Neural crest cell (in vitro differentiated cells): ENCODE measurements around the gene TCF4. TPM values are rescaled to one million over a fixed set of nuclear protein-coding genes. Genes with fewer than 3 reads are reported as not detected.

Experiments
- DNase-seq: peaks from one replicate; pipeline ENCODE4 v3.0.0; 2021; ENCODE audit warnings: low read depth, mixed read lengths, low spot score
- H3K27ac Mint-ChIP-seq: one replicate; pipeline ENCODE4 v1.8.0; 2021; ENCODE audit warnings: mild to moderate bottlenecking, mixed read lengths; ENCODE audit not compliant: unreplicated experiment
- H3K27me3 Mint-ChIP-seq: 2 replicates; pipeline ENCODE4 v1.8.0; 2021; ENCODE audit warnings: low read depth, mild to moderate bottlenecking, mixed read lengths
- H3K36me3 Mint-ChIP-seq: 2 replicates; pipeline ENCODE4 v1.8.0; 2021; ENCODE audit warnings: low read depth, mild to moderate bottlenecking, mixed read lengths
- H3K4me1 Mint-ChIP-seq: 2 replicates; pipeline ENCODE4 v1.8.0; 2021; ENCODE audit warnings: mixed read lengths
- H3K4me3 Mint-ChIP-seq: one replicate; pipeline ENCODE4 v1.8.0; 2021; ENCODE audit warnings: mild to moderate bottlenecking, mixed read lengths
- H3K9me3 Mint-ChIP-seq: 2 replicates; pipeline ENCODE4 v1.8.0; 2021; ENCODE audit warnings: mixed read lengths
- CTCF ChIP-seq: fragments of 200-600 bp; sonication (generic); conservative IDR thresholded peaks from 2 replicates; pipeline ENCODE4 v1.5.0; 2021; ENCODE audit warnings: antibody characterized with exemption, mild to moderate bottlenecking
- total RNA-seq: library from RNA; stranded (reverse); gene quantifications from 2 replicates; pipeline ENCODE4 v1.2.1, GENCODE V29; 2021

TCF4 gene
- total RNA-seq, 1 donor from 2014 or later: 89.9 TPM

- DNase-seq: no peak
- H3K9me3 Mint-ChIP-seq: peaks cover 2% of the 10 kb centered on the region
- no peak for TF ChIP-seq CTCF
- no peak overlapping the region for H3K4me3 Mint-ChIP-seq
- H3K4me1 Mint-ChIP-seq: peaks cover 21% of the 10 kb centered on the region
- peaks cover 2% of the 10 kb centered on the region for H3K36me3 Mint-ChIP-seq
- no peaks in the 10 kb centered on the region for H3K27me3 Mint-ChIP-seq
- no peak overlapping the region for H3K27ac Mint-ChIP-seq
These were observed 79.3 kb downstream of the TCF4 start for GRCh38 chr18:55508651-55509050.

- peaks cover 41% of the 10 kb centered on the region for H3K4me1 Mint-ChIP-seq
- peaks cover 5% of the 10 kb centered on the region for H3K36me3 Mint-ChIP-seq
- no peak overlapping the region for H3K4me3 Mint-ChIP-seq
- H3K9me3 Mint-ChIP-seq: peaks cover 2% of the 10 kb centered on the region
- DNase-seq: no peak
- no peaks in the 10 kb centered on the region for H3K27me3 Mint-ChIP-seq
- TF ChIP-seq CTCF: no peak
- no peak overlapping the region for H3K27ac Mint-ChIP-seq
These were observed 81.9 kb downstream of the TCF4 start for GRCh38 chr18:55506074-55506473.

GRCh38 chr18:55504808-55505207 is 83.2 kb downstream of the TCF4 start:
- Mint-ChIP-seq H3K27ac (no peak overlapping the region), H3K4me1 (peaks cover 39% of the 10 kb centered on the region)
- TF ChIP-seq CTCF: no peak

GRCh38 chr18:55503167-55503820 is 84.7 kb downstream of the TCF4 start:
- Mint-ChIP-seq H3K4me3 (no peak overlapping the region), H3K9me3 (peaks cover 2% of the 10 kb centered on the region), H3K36me3 (peaks cover 5% of the 10 kb centered on the region), H3K4me1 (peaks cover 32% of the 10 kb centered on the region), H3K27ac (no peak overlapping the region), H3K27me3 (no peaks in the 10 kb centered on the region)
- no peak for TF ChIP-seq CTCF
- DNase-seq: no peak

More at GRCh38 chr18:55504808-55505207, 83.2 kb downstream of the TCF4 start:
- no peaks in the 10 kb centered on the region for H3K27me3 Mint-ChIP-seq
- peaks cover 2% of the 10 kb centered on the region for H3K9me3 Mint-ChIP-seq
- H3K36me3 Mint-ChIP-seq: peaks cover 5% of the 10 kb centered on the region
- DNase-seq: no peak
- H3K4me3 Mint-ChIP-seq: no peak overlapping the region

GRCh38 chr18:55501982-55502710 is 85.8 kb downstream of the TCF4 start:
- Mint-ChIP-seq H3K9me3 (peaks cover 2% of the 10 kb centered on the region), H3K4me3 (peak overlapping the region; percentile 63), H3K36me3 (peaks cover 5% of the 10 kb centered on the region), H3K27ac (peak overlapping the region; percentile 78), H3K4me1 (peaks cover 32% of the 10 kb centered on the region), H3K27me3 (no peaks in the 10 kb centered on the region)
- no peak for TF ChIP-seq CTCF
- DNase-seq: no peak
